MM.1S (cell line): ENCODE data around the gene GPR35.

Experiments used
- DNase-seq: peaks from one replicate; pipeline ENCODE4 v3.0.0-alpha.2; 2015
- H2AFZ ChIP-seq: fragments of 300-600 bp; sonication (generic); 2 replicates; pipeline ENCODE4 v1.6.0; 2016; ENCODE audit warnings: antibody characterized with exemption, low read length
- H3F3A ChIP-seq: fragments of 300-600 bp; sonication (generic); 2 replicates; pipeline ENCODE4 v1.6.1; 2016; ENCODE audit warnings: mild to moderate bottlenecking, antibody characterized with exemption, low read length, moderate library complexity, mixed read lengths; ENCODE audit not compliant: insufficient read depth
- H3K27ac ChIP-seq: fragments of 300-600 bp; sonication (generic); 2 replicates; pipeline ENCODE4 v1.5.1; 2016; ENCODE audit warnings: mild to moderate bottlenecking, low read length
- H3K27me3 ChIP-seq: fragments of 300-600 bp; sonication (generic); replicated peaks from 2 replicates; pipeline ENCODE4 v1.6.0; 2016; ENCODE audit warnings: low read length; ENCODE audit not compliant: insufficient read depth
- H3K36me3 ChIP-seq: fragments of 300-600 bp; sonication (generic); replicated peaks from 2 replicates; pipeline ENCODE4 v1.6.1; 2016; ENCODE audit warnings: mild to moderate bottlenecking, low read length, mixed read lengths; ENCODE audit not compliant: insufficient read depth
- H3K4me1 ChIP-seq: fragments of 300-600 bp; sonication (generic); 2 replicates; pipeline ENCODE4 v1.6.1; 2016; ENCODE audit warnings: low read length, mixed read lengths
- H3K4me2 ChIP-seq: fragments of 300-600 bp; sonication (generic); 2 replicates; pipeline ENCODE4 v1.6.0; 2016; ENCODE audit warnings: low read depth, low read length
- H3K4me3 ChIP-seq: fragments of 300-600 bp; sonication (generic); 2 replicates; pipeline ENCODE4 v1.5.1; 2016; ENCODE audit warnings: low read length, mixed read lengths
- H3K79me2 ChIP-seq: fragments of 300-600 bp; sonication (generic); 2 replicates; pipeline ENCODE4 v1.6.1; 2016; ENCODE audit warnings: mixed run types, low read length, mixed read lengths
- H3K9ac ChIP-seq: fragments of 300-600 bp; sonication (generic); 2 replicates; pipeline ENCODE4 v1.6.1; 2016; ENCODE audit warnings: low read length, mixed read lengths
- H3K9me2 ChIP-seq: fragments of 300-600 bp; sonication (generic); replicated peaks from 2 replicates; pipeline ENCODE4 v1.6.1; 2016; ENCODE audit warnings: mild to moderate bottlenecking, low read length, mixed read lengths; ENCODE audit not compliant: insufficient read depth
- H3K9me3 ChIP-seq: fragments of 300-600 bp; sonication (generic); replicated peaks from 2 replicates; pipeline ENCODE4 v1.6.1; 2016; ENCODE audit warnings: mild to moderate bottlenecking, low read length, mixed read lengths; ENCODE audit not compliant: insufficient read depth
- H4K20me1 ChIP-seq: fragments of 300-600 bp; sonication (generic); 2 replicates; pipeline ENCODE4 v1.6.1; 2016; ENCODE audit warnings: mild to moderate bottlenecking, low read length, moderate library complexity, mixed read lengths; ENCODE audit not compliant: insufficient read depth
- EZH2 ChIP-seq: fragments of 300-600 bp; sonication (generic); optimal IDR thresholded peaks from 2 replicates; pipeline ENCODE3; 2017; ENCODE audit warnings: low read depth, mild to moderate bottlenecking, antibody characterized with exemption, low read length, mixed read lengths
- EZH2phosphoT487 ChIP-seq: fragments of 300-600 bp; sonication (generic); IDR thresholded peaks from 2 replicates; pipeline ENCODE4 v1.6.1; 2018; ENCODE audit warnings: antibody characterized with exemption, low read length
- TF ChIP-seq, protein P1 (sequence below): fragments of 300-600 bp; sonication (generic); IDR thresholded peaks from 2 replicates; pipeline ENCODE4 v1.5.1; 2016; ENCODE audit warnings: antibody characterized with exemption, low read length, mixed read lengths

GPR35 gene

DNA sequence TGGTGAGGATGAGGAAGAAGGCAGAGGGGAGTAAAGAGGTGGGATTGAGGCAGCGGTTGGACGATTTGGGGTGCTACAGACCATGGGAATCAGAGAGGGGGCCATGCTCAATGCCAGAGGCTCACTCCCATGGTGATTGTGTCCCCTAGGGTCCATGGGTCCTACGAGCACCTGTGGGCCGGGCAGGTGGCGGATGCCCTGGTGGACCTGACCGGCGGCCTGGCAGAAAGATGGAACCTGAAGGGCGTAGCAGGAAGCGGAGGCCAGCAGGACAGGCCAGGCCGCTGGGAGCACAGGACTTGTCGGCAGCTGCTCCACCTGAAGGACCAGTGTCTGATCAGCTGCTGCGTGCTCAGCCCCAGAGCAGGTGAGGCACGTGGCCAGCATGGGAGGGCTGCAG, 33.5 kb upstream of the GPR35 start:
- Histone ChIP-seq H4K20me1 (no peaks in the 10 kb centered on the region), H3K4me3 (no peak overlapping the region), H3K9me3 (no peaks in the 10 kb centered on the region), H3K27me3 (no peaks in the 10 kb centered on the region), H3K4me1 (peaks cover 9% of the 10 kb centered on the region), H3K9ac (no peak overlapping the region), H2AFZ (no peak overlapping the region), H3K27ac (no peak overlapping the region), H3K79me2 (peaks cover 78% of the 10 kb centered on the region), H3K4me2 (no peak overlapping the region), H3F3A (peaks cover 10% of the 10 kb centered on the region), H3K36me3 (no peaks in the 10 kb centered on the region; the same call in 1 of the 2 replicates), H3K9me2 (no peaks in the 10 kb centered on the region)
- no peak for TF ChIP-seq EZH2phosphoT487
- TF ChIP-seq, protein P1, sequence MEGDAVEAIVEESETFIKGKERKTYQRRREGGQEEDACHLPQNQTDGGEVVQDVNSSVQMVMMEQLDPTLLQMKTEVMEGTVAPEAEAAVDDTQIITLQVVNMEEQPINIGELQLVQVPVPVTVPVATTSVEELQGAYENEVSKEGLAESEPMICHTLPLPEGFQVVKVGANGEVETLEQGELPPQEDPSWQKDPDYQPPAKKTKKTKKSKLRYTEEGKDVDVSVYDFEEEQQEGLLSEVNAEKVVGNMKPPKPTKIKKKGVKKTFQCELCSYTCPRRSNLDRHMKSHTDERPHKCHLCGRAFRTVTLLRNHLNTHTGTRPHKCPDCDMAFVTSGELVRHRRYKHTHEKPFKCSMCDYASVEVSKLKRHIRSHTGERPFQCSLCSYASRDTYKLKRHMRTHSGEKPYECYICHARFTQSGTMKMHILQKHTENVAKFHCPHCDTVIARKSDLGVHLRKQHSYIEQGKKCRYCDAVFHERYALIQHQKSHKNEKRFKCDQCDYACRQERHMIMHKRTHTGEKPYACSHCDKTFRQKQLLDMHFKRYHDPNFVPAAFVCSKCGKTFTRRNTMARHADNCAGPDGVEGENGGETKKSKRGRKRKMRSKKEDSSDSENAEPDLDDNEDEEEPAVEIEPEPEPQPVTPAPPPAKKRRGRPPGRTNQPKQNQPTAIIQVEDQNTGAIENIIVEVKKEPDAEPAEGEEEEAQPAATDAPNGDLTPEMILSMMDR: no peak
- TF ChIP-seq EZH2: no peak
- DNase-seq: no peak

DNA sequence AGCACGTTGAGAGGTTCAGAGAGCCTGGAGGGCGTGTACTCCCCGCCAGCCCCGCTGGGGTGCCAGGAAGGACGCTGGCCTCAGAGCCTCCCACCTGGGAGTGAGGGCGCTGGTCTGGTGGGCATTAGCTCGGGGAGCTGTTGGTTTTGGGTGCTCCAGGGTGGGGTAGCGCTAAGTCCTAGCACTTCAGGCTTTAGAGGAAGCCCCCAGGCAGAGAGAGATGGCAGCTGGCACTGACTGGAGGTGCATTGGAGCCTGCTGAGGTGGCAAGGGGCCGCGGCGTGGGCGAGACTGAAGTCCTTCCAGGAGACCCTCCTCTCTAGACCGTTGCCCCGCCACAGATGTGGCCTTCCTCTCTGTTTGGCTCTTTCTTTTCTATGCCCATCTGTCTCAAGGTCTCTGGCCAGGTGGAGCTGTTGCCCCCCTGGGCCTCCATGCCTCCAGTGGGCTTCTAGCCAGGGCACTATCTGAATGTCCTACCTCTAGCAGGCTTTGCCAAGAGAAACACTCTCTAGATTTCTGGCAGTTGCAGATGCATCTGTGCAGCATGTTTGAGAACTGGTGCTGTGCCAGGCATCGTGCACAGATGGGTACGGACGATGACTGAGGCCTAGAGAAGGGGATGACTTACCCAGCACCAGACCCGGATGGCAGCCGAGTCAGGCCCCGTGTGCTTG, 32.1 kb upstream of the GPR35 start:
- no peak overlapping the region for H3K9ac ChIP-seq
- H3K36me3 ChIP-seq: no peaks in the 10 kb centered on the region; the same call in 1 of the 2 replicates

DNA sequence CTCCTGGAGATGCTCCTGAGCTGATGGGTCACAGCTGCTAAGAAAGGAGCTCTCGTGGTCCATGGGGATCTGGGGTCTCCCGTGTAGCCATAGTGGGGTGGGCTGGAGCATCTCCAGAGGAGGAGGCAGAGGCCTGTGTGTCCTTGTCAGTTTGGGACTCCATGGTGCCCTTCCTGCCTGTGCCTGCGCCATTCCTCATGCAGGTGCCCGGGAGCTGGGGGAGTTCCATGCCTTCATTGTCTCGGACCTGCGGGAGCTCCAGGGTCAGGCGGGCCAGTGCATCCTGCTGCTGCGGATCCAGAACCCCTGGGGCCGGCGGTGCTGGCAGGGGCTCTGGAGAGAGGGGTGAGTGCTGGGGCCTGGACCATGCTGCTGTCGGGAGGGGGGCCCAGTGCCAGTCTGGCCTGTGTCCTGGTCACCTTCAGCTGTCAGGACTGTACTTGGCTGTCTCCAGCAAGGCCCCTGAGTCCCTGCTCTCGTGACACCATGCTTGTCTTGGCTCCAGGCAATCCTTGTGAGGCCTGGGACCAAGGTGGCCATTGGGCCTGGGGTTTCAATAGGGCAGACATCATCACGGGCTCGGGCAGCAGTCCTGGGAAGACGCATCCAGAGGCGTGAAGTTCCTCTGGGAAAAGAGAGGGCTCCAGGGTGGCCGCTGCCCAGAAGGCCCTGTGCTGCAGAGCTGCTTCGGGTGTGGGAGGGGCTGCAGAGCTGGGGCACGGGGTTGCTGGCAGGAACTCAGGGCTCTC, 31.4 kb upstream of the GPR35 start:
- Histone ChIP-seq H2AFZ (no peak overlapping the region), H3K9ac (no peak overlapping the region)

More for the DNA sequence above, 32.1 kb upstream of the GPR35 start:
- no peak overlapping the region for H2AFZ ChIP-seq
- no peak overlapping the region for H3K4me3 ChIP-seq
- no peaks in the 10 kb centered on the region for H3K9me3 ChIP-seq
- H3K27ac ChIP-seq: no peak overlapping the region
- H4K20me1 ChIP-seq: no peaks in the 10 kb centered on the region
- no peak for DNase-seq
- H3K79me2 ChIP-seq: peaks cover 64% of the 10 kb centered on the region
- H3K4me1 ChIP-seq: peaks cover 3% of the 10 kb centered on the region
- TF ChIP-seq EZH2phosphoT487: no peak
- TF ChIP-seq EZH2: no peak
- TF ChIP-seq, protein P1: no peak
- no peaks in the 10 kb centered on the region for H3K27me3 ChIP-seq
- H3K4me2 ChIP-seq: no peak overlapping the region
- H3K9me2 ChIP-seq: no peaks in the 10 kb centered on the region
- H3F3A ChIP-seq: no peaks in the 10 kb centered on the region

More for the DNA sequence above, 31.4 kb upstream of the GPR35 start:
- Histone ChIP-seq H3K9me3 (no peaks in the 10 kb centered on the region), H3F3A (no peaks in the 10 kb centered on the region), H4K20me1 (no peaks in the 10 kb centered on the region), H3K4me3 (no peak overlapping the region), H3K4me1 (no peaks in the 10 kb centered on the region), H3K27ac (no peak overlapping the region), H3K27me3 (no peaks in the 10 kb centered on the region), H3K79me2 (peaks cover 57% of the 10 kb centered on the region), H3K4me2 (no peak overlapping the region), H3K36me3 (no peaks in the 10 kb centered on the region; the same call in 1 of the 2 replicates), H3K9me2 (no peaks in the 10 kb centered on the region)
- DNase-seq: no peak
- TF ChIP-seq EZH2phosphoT487 (no peak), EZH2 (no peak)
- TF ChIP-seq, protein P1: no peak
